OCI-M2 (cell line): ENCODE measurements around the gene C3AR1.

Experiments
- DNase-seq: peaks from one replicate; lab custom pipeline; 2025; ENCODE audit not compliant: unreplicated experiment; lab: John Stamatoyannopoulos, UW

Gene C3AR1

DNA sequence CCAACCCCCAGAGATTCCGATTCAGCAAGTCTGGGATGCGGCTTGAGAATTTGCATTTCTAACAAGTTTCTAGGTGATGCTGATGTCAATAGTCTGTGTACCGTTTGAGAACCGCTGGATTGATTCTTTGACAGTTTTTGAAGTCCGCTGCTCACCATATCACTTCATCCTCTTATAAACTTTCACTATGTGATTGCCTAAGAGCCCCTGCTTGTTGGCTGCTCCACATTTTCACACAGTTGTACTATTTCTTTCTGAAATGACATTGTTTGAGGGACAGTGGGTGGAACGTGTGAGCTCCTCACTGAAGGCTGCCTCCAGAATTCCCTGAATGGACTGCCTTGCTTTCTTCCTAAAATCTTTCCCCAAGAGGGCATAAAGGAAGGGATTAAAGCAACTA, 7.7 kb downstream of the C3AR1 start:
- DNase-seq = no peak

GRCh38 chr12:8057839-8058238, 8.3 kb downstream of the C3AR1 start:
- no peak for DNase-seq

GRCh38 chr12:8057306-8057705, 8.9 kb downstream of the C3AR1 start:
- no peak for DNase-seq

DNA sequence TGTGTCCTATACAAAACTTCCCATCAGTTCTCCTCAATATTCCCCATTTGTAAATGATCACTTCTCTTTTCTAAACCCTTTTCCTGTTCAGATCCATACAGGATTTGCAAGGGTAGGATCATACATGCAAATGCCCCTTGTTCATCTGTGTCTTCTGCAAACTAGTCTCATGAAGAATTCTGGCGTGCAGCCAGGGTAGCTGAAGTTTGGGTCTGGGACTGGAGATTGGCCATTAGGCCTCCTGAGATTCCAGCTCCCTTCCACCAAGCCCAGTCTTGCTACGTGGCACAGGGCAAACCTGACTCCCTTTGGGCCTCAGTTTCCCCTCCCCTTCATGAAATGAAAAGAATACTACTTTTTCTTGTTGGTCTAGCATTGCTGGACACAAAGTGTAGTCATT, 11.3 kb downstream of the C3AR1 start:
- DNase-seq = no peak

- DNase-seq = no peak
These were observed 13.5 kb downstream of the C3AR1 start for GRCh38 chr12:8052679-8053078.

DNA sequence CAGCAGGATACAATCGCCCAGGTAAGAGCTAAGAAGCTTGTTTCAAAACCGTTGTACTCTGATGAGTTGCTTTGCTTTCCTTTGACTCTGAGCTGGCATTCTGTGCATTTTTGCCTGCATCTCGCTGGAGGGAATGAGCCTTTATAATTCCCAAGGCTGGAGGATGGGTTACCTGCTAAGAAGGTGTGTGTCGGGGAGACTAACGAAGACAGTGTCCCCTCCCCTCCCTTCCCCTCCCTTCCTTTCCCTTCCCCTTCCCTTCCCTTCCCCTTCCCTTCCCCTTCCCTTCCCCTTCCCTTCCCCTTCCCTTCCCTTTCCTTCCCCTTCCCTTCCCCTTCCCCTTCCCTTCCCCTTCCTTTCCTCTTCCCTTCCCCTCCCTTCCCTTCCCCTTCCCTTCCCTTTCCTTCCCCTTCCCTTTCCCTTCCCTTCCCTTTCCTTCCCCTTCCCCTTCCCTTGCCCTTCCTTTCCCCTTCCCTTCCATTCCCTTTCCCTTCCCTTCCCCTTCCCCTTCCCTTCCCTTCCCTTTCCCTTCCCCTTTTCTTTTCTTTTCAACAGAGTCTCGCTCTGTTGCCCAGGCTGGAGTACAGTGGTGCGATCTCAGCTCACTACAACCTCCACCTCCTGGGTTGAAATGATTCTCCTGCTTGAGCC, 15.4 kb downstream of the C3AR1 start:
- no peak for DNase-seq

GRCh38 chr12:8048906-8049305, 17.3 kb downstream of the C3AR1 start:
- DNase-seq = no peak

DNA sequence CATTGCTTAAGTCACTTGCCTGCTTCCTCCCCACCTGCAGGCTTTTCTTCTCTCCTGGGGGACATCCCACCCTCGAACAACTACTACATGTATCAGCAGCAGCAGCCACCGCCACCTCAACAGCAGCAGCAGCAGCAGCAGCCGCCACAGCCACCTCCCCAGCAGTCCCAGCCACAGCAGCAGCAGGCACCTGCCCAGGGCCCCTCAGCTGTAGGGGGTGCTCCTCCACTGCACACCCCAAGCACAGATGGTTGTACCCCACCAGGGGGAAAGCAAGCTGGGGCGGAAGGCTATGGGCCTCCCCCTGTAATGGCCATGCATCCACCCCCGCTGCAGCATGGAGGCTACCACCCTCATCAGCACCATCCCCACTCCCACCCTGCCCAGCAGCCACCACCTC, 18.3 kb downstream of the C3AR1 start:
- DNase-seq = no peak

GRCh38 chr12:8045952-8046944, 19.9 kb downstream of the C3AR1 start:
- DNase-seq = no peak

- no peak for DNase-seq
These were observed 25.4 kb downstream of the C3AR1 start for GRCh38 chr12:8040791-8041190.

DNA sequence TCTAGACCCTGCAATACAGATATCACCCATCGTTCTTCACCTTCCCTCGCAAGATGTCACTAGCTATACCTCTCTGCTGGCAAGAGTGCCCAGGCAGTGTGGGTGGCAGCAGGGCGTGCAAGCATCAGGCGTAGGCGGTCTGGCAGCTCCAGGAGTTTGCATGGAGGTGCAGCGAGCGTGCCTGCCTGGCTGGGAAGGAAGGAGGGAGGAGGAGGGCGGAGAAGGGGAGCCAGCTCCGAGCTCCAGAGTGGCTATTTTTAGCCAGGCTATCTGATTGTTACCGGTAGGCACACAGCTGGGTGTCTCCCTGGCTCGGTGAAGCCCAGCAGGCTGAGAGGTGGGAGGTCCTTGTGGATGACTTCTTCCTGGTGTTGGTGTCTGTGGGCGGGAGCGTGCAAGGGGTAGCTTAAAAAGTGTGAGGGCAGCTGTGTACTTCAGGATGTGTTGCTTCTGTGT, 27.5 kb downstream of the C3AR1 start:
- no peak for DNase-seq

GRCh38 chr12:8037947-8038346, 28.2 kb downstream of the C3AR1 start:
- DNase-seq = no peak

GRCh38 chr12:8037046-8037663, 29.0 kb downstream of the C3AR1 start:
- no peak for DNase-seq

- no peak for DNase-seq
These were observed 29.8 kb downstream of the C3AR1 start for GRCh38 chr12:8036346-8036745.

DNA sequence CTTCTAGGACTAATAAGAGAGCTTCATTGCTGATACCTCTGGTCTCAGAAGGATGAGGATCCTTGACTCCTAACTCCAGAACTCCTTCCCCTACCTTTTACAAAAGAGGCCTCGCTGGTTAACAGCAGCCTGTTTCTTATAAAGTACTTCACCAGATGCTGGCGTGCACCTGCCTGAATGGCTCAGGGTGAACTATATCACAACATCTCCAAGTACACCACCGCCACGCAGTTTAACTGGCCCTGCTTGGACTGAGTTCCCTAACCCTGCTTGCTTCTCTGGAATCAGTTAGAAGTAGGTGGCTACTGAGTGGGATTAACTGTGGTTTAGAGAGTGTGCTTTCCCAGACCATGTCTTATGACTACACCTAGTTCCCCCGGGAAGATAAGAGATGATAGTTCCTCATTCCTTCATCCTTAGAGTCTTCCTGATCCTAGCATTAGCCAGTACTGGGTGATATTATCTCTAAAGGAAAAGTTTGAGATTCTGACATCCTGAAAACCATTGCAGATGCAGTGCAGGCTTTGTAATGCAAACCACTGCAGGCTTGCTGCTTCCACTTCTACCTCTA, 30.6 kb downstream of the C3AR1 start:
- no peak for DNase-seq

DNA sequence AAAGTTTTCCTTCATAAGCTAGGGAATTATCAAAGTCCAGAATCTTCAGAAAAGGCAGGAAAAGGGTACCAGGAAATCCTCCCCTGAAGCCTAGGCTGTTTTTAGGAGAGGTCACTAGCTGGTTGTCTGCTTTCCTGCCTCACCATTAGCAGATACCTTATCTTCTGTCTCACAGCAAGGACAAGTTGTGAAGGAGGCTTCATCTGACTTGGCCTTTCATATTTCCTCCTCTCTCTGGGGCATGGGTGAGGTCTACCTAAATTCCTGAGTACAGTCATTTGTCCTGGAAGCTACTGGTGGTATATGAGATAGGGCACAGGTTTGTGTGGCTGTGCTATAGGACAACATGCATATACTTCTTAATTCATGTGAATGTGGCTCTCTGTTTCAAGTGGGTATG, 31.4 kb downstream of the C3AR1 start:
- no peak for DNase-seq

GRCh38 chr12:8033153-8034044, 32.8 kb downstream of the C3AR1 start:
- no peak for DNase-seq

GRCh38 chr12:8032242-8033152, 33.7 kb downstream of the C3AR1 start, which contains the start of gene FOXJ2:
FOXJ2 (plus strand) TSS chr12:8032716; CDS start chr12:8039833, 7,117 bp downstream.
- DNase-seq = no peak

- no peak for DNase-seq
These were observed 34.3 kb downstream of the C3AR1 start for GRCh38 chr12:8031872-8032241.
